ENCODE measurements around the gene ITIH3.

DNA sequence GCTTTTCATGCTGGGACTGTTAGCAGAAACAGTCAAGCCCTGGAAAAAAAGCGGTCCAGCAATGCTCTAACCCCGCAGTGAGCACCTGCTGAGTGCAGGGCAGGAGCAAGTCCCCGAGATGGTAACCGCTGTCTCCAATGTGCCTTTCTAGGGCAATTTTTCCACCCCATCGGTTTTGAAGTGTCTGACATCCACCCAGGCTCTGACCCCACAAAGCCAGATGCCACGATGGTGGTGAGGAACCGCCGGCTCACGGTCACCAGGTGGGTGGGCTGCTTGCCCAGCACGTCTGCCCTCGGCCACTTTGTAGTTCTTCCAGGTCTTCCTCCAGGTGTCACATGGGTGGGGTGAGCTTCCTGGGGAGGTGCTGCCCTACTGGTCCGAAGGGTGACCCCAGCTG is 3.2 kb upstream of the ITIH3 start:
- no peak for TF ChIP-seq CTCF (IDR thresholded peaks at IDR 0.05)
- no peak for TF ChIP-seq EZH2 (IDR thresholded peaks at IDR 0.05)
- TF ChIP-seq EZH2phosphoT487 (IDR thresholded peaks at IDR 0.05), result no peak

All from neural progenitor cell (in vitro differentiated cells).